Epidermal melanocyte (primary cell): Measurements from ENCODE around the gene SSNA1.

Experiments
- DNase-seq: peaks from one replicate; pipeline ENCODE4 v3.0.0; 2011; ENCODE audit warnings: low spot score; ENCODE audit not compliant: insufficient read length

Gene SSNA1, protein sequence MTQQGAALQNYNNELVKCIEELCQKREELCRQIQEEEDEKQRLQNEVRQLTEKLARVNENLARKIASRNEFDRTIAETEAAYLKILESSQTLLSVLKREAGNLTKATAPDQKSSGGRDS

DNA sequence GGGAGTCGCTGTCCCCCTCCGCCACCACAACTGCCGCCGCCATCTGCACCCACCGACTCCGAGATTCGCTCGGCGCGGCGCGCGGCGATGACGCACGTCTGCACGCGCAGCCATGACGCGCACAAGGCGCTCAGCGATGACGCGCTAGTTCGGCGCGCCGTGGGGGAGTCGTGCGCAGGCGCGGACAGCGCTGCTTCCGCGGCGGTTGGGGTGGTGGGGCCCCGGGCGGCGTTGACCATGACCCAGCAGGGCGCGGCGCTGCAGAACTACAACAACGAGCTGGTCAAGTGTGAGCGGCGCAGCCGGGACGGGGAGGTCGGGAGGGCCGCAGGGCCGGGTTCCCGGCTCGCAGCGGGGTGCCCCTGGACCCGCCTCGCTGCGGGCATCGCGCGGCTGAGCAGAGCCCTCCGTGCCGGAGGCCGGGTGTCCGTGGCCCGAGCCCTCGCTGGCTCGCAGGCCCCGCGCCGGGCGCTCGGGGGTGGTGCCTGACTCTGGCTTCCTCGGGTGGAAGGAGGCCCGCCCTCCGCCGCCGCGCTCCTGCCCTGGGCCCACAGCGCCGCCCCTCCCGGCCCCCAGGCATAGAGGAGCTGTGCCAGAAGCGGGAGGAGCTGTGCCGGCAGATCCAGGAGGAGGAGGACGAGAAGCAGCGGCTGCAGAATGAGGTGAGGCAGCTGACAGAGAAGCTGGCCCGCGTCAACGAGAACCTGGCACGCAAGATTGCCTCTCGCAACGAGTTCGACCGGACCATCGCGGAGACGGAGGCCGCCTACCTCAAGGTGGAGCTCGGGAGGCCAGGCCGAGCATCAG is at the start of gene SSNA1, which contains the start of gene ANAPC2:
TSS of gene SSNA1 (plus strand) at position 187 of the 807 bp plus-strand sequence. CDS start at position 238, 51 bp downstream.
TSS of gene ANAPC2 (minus strand) at position 71 of the 807 bp plus-strand sequence. CDS start at position 43, 28 bp downstream.
- peak; percentile 90 for DNase-seq

DNA sequence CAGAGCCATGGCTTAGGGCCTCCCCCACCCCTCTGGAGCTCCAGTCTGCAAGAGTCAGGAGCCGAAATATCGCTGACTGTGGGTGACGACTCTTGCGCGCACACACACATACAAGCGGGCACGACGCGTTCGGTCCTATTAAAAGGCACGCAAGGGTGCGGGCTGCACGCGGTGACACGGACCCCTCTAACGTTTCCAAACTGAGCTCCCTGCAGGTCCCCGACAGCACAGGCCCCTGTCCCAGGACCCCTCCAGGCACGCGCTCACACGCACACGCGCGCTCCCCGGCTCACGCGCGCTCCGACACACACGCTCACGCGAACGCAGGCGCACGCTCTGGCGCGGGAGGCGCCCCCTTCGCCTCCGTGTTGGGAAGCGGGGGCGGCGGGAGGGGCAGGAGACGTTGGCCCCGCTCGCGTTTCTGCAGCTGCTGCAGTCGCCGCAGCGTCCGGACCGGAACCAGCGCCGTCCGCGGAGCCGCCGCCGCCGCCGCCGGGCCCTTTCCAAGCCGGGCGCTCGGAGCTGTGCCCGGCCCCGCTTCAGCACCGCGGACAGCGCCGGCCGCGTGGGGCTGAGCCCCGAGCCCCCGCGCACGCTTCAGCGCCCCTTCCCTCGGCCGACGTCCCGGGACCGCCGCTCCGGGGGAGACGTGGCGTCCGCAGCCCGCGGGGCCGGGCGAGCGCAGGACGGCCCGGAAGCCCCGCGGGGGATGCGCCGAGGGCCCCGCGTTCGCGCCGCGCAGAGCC is 49.6 kb upstream of the SSNA1 start, which contains the start of gene GRIN1:
TSS of gene GRIN1 (plus strand) at position 433 of the 746 bp plus-strand sequence. CDS start 333 bp downstream, outside the sequence.
- DNase-seq = peak; percentile 61

DNA sequence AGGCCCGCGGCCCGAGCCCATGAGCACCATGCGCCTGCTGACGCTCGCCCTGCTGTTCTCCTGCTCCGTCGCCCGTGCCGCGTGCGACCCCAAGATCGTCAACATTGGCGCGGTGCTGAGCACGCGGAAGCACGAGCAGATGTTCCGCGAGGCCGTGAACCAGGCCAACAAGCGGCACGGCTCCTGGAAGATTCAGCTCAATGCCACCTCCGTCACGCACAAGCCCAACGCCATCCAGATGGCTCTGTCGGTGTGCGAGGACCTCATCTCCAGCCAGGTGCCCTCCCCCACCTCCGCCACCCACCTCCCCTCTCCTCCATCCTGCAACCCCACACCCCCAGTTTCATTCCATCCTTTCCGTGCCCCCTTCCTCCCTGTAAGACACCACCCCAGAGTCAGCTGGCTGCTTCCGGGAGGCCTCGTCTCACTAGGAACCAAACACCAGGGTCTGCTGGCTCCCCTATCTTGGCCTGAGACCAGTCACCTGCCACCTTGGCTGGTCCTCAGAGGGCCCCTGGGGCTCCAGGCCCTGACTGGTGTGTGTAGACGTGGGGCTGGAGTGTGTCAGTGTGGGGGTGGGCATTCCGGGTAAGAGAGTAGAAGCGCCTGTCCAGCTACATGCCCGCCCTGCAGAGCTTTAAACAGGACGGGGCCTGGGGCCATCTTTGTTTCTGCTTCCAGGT is 48.9 kb upstream of the SSNA1 start:
- no peak for DNase-seq

DNA sequence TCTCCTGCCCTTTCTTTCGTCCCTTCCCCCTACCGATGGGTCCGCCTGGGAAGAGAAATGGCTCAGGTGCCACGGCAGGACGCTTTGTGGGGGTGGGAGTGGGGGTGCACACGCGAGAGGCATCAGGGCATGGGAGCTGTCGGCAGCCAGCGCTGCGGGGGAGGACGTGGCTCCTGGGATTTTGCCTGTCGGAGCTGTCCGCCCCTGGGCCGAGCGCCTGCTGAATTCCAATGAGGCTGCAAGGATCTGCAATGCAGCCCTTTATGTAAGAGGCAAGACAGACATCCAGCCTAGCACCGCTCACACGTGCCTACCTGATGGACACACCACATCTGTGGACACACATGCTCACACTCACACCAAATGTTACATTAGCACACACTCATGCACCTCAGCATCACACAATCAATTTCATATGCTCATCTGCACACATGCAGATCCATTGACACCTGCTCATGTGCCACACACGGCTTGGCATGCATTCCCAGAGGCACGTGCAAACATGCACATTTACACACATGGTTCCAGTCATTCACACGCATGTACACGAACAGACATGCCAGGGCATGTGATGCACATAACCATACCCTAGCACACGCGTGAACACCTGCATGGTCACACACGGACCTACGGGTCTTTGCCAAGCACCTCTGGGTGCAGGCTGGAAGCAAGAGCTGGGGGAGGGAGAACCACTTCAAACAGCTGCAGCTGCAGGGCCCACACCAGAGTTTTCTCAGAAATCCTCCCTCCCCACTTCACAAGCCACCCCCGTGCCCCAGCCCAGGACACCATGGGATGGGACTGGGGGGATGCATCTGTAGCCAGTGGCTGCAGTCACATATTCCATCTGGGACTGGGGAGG is 48.1 kb upstream of the SSNA1 start:
- no peak for DNase-seq

DNA sequence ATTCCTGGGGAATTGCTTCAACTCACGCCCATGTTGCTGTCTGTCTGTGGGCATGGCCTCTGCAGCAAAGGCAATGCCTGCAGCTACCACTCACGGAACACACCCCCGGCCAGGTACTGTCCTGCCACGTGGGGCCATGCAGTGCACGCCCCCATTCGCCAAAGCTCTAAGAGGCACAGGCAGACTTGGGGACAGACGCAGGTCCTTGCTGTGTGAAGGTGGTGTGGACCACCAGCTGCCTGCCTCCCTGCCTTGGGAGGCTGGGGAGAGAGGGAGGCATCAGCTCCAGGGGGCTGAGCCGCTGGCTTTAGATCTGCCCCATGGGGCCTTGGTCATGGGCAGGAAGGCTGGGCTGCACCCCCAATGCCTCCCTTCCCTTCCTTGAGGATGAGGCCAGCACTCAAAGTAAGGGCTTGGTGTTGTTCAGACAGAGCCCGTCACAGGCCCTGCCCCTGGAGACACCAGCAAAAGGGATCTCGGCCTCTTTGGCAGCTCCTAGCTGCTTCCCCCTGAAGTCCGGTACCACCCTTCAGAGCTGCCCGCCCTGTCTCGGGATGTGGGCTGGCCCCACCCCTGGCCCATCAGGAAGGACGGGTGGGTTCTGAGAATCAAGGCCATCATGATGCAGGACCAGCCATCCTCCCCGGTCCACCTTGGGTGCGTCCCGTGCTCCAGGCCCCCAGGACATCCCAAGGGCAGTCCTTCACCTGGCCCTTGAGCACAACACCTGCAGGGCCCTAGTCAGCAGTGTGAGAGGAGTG is 47.2 kb upstream of the SSNA1 start:
- no peak for DNase-seq

DNA sequence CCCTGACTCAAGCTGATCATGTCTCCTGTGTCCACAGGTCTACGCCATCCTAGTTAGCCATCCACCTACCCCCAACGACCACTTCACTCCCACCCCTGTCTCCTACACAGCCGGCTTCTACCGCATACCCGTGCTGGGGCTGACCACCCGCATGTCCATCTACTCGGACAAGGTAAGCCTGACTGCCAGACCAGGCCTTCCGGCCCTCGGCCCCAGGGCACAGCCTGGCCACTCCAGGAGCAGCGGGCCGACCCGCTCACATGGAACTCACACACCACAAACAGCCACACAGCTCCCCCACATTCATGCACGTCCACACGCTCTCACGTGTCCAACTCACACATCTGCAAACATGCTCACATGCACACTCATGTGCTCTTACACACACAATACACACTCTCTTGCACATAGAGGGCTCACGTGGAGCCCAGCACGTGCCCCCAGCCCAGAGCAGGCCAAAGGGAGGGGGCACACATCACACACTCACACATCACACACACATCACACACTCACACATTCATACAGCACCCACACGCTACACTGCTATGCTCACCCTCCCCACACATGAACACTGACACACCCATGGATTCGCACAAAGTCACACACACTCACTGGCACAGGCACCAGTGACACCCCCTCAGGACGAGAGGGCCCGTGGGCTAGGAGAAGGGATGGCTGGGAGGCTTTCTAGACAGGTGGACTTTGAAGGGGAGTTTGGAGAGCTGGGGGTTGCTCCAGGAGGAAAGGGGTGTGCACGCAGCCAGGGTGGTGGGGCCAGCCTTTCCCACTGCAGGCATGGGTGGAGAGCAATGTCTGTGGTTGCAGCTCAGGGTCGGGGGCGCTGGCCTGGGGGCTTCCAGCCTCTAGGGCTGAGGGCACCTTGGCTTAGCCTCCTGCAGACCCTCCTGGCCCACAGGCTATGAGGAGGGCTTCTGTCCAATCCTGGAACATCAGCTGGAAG is 46.2 kb upstream of the SSNA1 start:
- no peak for DNase-seq

DNA sequence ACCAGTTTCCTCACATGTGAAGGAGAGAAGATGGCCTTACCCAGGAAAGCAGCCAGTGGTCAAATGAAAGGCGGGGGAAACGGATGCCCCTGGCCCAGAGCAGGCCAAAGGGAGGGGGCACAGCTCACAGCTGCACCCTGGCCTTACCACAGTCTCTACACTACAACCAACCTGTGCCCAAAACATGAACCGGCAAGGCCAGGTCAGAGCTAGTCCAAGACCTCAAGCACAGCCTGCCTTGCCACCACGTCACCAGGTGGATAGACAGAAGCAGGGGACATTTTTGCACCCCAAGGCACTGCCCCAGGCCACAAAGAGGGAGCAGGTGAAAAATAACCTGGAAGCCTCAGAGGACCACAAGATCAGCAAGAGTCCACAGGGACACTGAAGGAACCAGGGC is 45.0 kb upstream of the SSNA1 start:
- no peak for DNase-seq

DNA sequence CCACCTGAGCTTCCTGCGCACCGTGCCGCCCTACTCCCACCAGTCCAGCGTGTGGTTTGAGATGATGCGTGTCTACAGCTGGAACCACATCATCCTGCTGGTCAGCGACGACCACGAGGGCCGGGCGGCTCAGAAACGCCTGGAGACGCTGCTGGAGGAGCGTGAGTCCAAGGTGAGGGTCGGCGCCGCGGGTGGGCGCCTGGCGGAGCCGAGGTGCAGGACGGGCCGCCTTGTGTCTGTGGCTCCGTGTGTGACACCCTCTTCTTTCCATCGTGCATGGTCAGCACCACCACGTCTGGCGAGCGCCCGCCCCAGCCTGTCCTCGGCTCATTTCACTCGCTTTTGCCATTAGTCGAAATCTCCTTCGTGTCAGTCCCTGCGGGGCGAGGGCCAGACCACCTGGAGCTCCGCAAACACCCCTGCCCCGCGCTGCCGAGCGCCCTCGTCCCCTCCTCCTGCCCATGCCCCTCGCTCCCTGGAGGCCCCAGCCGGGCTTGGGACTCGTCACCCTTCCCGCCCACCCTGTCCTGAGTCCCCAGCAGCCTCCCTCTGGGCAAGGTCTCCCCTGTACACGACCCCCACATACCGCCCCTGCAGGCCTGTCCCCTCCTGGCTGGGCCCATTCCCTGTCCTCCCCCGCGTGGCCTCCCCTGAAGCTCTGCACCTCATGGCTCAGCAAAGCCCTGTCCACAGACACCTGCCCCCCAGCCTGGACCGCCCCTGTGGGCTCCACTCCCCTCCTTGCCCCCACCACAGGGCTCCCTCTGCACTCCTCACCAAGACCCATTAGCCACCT is 42.5 kb upstream of the SSNA1 start:
- DNase-seq = no peak

DNA sequence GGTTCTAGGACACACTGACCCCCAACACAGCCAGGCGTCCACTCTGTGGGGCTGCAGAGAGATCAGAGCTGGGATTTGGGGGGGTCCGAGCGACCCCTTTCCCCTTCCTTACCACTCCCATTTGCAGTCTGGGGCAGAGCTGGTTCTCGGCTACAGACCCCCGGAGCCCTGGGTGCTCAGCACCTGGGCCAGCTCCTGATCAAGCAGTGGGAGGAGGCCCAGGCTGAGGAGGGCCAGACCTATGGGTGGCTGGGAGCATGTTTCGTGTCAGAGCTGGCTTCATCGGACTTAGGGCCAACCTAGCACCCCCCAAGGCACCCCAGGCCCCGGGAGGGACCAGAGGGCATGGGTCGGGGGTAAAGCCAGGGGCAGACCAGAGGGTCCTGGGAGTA is 42.0 kb upstream of the SSNA1 start:
- no peak for DNase-seq

DNA sequence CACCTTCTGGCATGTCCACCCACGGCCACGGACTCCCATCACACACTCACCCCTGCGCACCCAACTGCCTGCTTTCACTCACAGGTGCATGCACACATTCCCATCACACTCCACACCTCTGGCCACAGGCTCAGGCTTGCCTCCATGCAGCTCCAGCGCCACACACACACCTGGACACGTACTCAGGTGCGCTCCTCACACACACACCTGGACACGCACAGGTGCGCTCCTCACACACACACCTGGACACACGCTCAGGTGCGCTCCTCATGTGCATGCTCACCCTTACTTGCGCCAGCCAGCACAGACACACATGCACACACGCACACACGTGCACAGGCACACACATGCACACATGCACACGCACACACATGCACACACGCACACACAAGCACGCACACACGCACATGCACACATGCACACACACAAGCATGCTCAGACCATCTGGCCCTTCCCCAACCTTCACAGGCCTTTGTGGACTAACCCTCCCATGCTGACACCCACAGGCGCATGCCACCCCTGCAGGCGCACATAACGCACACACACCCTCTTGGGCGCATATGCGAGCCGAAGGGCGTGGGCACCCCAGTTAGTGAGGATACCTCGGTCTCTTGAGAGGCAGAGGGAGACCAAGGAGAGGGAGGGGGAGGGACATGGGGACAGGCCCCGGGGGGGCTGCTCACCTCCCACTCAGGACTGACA is 41.2 kb upstream of the SSNA1 start:
- no peak for DNase-seq

DNA sequence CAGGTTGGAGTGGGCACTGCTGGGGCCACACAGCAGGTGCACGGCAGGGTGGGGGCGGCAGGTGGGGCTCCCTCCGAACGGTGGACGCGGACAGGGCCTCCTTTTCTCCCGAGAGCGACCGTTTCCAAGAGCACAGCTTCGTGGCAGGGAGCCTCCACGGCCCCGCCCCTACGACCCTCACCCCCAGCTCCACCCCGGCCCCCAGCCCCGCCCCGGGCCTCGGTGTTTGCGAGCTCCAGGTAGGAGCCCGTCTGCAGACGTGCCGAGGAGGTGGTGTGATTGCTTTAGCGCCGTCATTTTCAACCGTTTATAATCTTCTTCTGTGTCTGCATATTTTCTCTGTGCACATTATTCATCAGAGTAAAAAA is 40.7 kb upstream of the SSNA1 start:
- no peak for DNase-seq

DNA sequence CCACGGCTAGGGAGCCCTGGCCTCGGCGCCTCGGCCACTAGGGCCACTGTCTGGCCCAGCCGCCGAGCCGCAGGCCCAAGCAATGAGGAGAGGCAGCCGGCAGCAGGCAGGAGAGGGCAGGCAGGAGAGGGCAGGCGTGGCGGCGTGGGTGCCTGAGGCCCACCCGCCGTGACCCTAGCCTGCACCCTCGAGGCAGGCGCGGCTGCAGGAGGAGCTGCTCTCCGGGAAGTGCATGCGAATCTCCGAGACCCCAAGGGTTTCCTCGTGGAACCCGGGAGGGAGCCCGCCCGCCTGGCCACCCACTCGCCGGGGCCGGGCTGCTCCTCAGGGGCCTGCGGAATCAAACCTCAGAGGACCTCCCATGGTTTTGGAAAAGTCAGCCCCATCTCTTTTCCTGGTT is 40.2 kb upstream of the SSNA1 start:
- DNase-seq = no peak

DNA sequence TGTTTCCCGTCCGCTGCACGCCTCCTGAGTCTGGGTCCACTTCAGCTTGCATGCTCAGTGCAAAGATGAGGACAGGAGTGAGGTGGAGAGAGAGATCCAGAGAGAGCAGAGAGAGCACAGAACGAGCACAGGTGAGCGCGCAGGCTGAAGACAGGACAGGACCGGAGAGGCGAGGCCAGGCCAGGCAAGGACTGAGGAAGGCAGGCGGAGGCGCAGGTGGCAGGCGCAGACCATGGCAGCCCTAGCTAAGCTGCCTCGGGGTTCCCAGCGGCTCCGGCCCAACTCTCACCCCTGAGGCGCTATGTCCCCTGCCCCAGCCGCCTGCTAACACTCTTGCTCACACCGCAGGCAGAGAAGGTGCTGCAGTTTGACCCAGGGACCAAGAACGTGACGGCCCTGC is 39.8 kb upstream of the SSNA1 start:
- no peak for DNase-seq

DNA sequence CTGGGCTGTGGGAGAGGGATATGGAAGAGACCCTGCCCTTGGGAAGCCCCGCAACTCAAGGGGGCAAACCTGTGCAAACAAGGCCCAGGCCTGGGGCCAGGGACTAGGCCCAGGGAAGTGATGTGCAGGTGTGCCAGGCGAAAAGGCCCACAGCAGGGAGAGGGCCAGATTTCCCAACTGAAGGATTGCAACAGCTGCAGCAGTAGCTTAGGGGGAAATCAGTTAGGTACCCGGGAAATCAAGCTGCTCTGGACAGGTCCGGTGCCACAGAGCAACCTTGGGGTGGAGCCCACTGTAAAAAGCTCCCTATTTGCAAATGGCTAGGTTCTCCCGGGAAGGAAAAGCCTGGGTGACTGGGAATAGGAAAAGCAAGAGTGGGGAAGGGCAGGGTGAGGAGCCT is 39.1 kb upstream of the SSNA1 start:
- no peak for DNase-seq

DNA sequence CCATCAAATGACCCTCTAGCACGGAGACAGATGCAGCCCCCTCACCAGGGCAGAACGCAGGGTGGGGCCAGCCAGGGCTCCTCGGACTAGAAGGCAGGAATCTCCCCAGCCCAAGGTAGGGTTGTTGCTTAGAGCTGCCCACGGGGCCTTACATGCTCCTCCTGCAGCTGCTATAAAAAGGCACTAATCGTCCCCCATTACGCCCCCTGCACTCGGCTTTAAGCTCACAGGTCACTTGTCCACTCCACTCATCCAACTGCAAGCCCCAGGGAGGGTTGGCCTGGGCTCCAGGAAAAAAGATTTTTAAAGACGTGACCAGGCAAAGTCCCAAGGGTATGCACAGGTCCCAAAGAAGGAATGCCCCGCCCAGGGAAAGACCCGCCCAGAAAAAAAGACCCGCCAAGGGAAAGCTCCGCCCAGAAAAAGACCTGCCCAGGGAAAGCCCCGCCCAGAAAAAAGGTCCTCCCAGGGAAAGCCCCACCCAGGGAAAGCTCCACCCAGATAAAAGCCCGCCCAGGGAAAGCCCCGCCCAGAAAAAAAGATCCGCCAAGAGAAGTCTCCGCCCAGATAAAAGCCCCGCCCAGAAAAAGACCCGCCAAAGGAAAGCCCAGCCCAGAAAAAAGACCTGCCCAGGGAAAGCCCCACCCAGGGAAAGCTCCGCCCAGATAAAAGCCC is 38.4 kb upstream of the SSNA1 start:
- no peak for DNase-seq

DNA sequence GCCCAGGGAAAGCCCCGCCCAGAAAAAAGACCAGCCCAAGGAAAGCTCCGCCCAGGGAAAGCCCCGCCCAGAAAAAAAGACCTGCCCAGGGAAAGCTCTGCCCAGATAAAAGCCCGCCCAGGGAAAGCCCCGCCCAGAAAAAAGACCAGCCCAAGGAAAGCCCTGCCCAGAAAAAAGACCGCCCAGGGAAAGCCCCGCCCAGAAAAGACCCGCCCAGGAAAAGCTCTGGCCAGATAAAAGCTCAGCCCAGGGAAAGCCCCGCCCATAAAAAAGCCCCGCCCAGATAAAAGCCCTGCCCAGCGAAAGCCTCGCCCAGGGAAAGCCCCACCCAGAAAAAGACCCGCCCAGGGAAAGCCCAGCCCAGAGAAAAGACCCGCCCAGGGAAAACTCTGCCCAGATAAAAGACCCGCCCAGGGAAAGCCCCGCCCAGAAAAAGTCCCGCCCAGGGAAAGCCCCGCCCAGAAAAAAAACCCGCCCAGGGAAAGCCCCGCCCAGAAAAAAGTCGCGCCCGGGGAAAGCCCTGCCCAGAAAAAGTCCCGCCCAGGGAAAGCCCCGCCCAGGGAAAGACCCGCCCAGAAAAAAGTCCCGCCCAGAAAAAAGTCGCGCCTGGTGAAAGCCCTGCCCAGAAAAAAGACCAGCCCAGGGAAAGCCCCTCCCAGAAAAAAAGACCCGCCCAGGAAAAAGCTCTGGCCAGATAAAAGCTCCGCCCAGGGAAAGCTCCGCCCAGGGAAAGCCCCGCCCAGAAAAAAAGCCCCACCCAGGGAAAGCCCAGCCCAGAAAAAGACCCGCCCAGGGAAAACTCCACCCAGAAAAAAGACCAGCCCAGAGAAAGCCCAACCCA is 37.6 kb upstream of the SSNA1 start:
- no peak for DNase-seq
